Breast epithelium (tissue), 4 donors: ENCODE results near the gene TEX26. TPM values are rescaled to one million over a fixed set of nuclear protein-coding genes. Genes with fewer than 3 reads are reported as not detected.

ENCODE experiments used
- DNase-seq, 2 donors: peaks; one replicate each; pipeline ENCODE4 v3.0.0-alpha.2; 2019; ENCODE audit warnings: low spot score in 2 of 2
- H3K27ac ChIP-seq, 2 donors: fragments of 200-600 bp; sonication (generic) in 1 of 2; one replicate each; pipeline ENCODE4 v1.5.1; 2016 to 2019; ENCODE audit warnings: mild to moderate bottlenecking in 1 of 2
- H3K27me3 ChIP-seq, 2 donors: fragments of 200-600 bp; sonication (generic) in 1 of 2; one replicate each; pipeline versions ENCODE4 v1.5.1 to v1.6.0; 2017 to 2019; ENCODE audit warnings: control low read depth in 1 of 2, mild to moderate bottlenecking in 1 of 2
- H3K36me3 ChIP-seq: fragments of 200-600 bp; one replicate; pipeline ENCODE4 v1.5.1; 2019
- H3K4me1 ChIP-seq, 2 donors: fragments of 200-600 bp; sonication (generic); one replicate each; pipeline ENCODE4 v1.5.1; 2016 to 2019; ENCODE audit warnings: control low read depth in 1 of 2
- H3K4me3 ChIP-seq, 3 donors: fragments of 200-600 bp; sonication (generic); 1 replicate in 2 of 3; 2 replicates in 1 of 3; pipeline ENCODE4 v1.5.1; 2016 to 2019; ENCODE audit warnings: mild to moderate bottlenecking in 3 of 3, moderate library complexity in 2 of 3
- H3K9me3 ChIP-seq, 2 donors: fragments of 200-600 bp; sonication (generic) in 1 of 2; one replicate each; pipeline ENCODE4 v1.5.1; 2016 to 2019; ENCODE audit warnings: control low read depth in 1 of 2
- CTCF ChIP-seq, 3 donors: fragments of 450-650 bp; IDR thresholded peaks; one replicate each; pipeline ENCODE4 v1.5.1; 2016 to 2017; ENCODE audit warnings: antibody characterized with exemption in 3 of 3, mild to moderate bottlenecking in 3 of 3, moderate library complexity in 3 of 3
- POLR2A ChIP-seq: fragments of 450-650 bp; IDR thresholded peaks from one replicate; pipeline ENCODE4 v1.6.1; 2016; ENCODE audit warnings: antibody characterized with exemption, mild to moderate bottlenecking, moderate library complexity
- POLR2AphosphoS5 ChIP-seq, 3 donors: sonication (generic); formaldehyde crosslinking; IDR thresholded peaks; one replicate each; pipeline ENCODE4 v1.6.1; 2017; ENCODE audit warnings: antibody characterized with exemption in 3 of 3
- intact Hi-C: fragments of 100-400 bp; cut with DNase I; formaldehyde crosslinking; loops from one replicate; pipeline ENCODE4 v1.15.1; 2023; ENCODE audit warnings: low total_unique reads
- total RNA-seq, 3 donors: library from RNA; depleted of rRNA; stranded (reverse); fragments of >200 nt; gene quantifications; one replicate each; pipeline ENCODE4 v1.1.0, GENCODE V29; 2016

Gene TEX26
- total RNA-seq, 3 donors from 2014 or later = 0.48 to 0.59 TPM; not detected in 1

GRCh38 chr13:30916991-30917390 is 15.5 kb upstream of the TEX26 start:
- Histone ChIP-seq H3K36me3 (no peaks in the 10 kb centered on the region), H3K4me1 (peaks cover 0 to 4% of the 10 kb centered on the region in 2 donors), H3K9me3 (no peaks in the 10 kb centered on the region), H3K4me3 (no peak overlapping the region), H3K27ac (no peak overlapping the region), H3K27me3 (no peaks in the 10 kb centered on the region)
- intact Hi-C loops = no loop called here
- TF ChIP-seq POLR2AphosphoS5 (IDR thresholded peaks at IDR 0.05) (no peak), CTCF (IDR thresholded peaks at IDR 0.05) (no peak), POLR2A (no peak)
- no peak for DNase-seq

- H3K27me3 ChIP-seq = no peaks in the 10 kb centered on the region
Measured at GRCh38 chr13:30918662-30919405, 13.6 kb upstream of the TEX26 start.

GRCh38 chr13:30920162-30920909 is 12.1 kb upstream of the TEX26 start:
- TF ChIP-seq POLR2AphosphoS5 (IDR thresholded peaks at IDR 0.05) (no peak), POLR2A (no peak)

More at GRCh38 chr13:30918662-30919405, 13.6 kb upstream of the TEX26 start:
- H3K27ac ChIP-seq = no peak overlapping the region
- no peaks in the 10 kb centered on the region for H3K9me3 ChIP-seq
- TF ChIP-seq POLR2A = no peak
- TF ChIP-seq POLR2AphosphoS5 (IDR thresholded peaks at IDR 0.05) = no peak
- no peak for TF ChIP-seq CTCF (IDR thresholded peaks at IDR 0.05)
- H3K36me3 ChIP-seq = no peaks in the 10 kb centered on the region
- H3K4me3 ChIP-seq = no peak overlapping the region
- intact Hi-C loops = no loop called here
- H3K4me1 ChIP-seq = peaks cover 0 to 4% of the 10 kb centered on the region in 2 donors
- no peak for DNase-seq

GRCh38 chr13:30923418-30923817 is 9.0 kb upstream of the TEX26 start:
- Histone ChIP-seq H3K4me3 (no peak overlapping the region), H3K36me3 (no peaks in the 10 kb centered on the region), H3K9me3 (no peaks in the 10 kb centered on the region), H3K27me3 (no peaks in the 10 kb centered on the region), H3K4me1 (no peaks in the 10 kb centered on the region), H3K27ac (no peak overlapping the region)
- intact Hi-C loops = no loop called here
- no peak for TF ChIP-seq POLR2A
- TF ChIP-seq CTCF (IDR thresholded peaks at IDR 0.05) = no peak
- DNase-seq = no peak

More at GRCh38 chr13:30920162-30920909, 12.1 kb upstream of the TEX26 start:
- no peaks in the 10 kb centered on the region for H3K9me3 ChIP-seq
- no peak overlapping the region for H3K27ac ChIP-seq
- intact Hi-C loops = no loop called here
- no peaks in the 10 kb centered on the region for H3K27me3 ChIP-seq
- DNase-seq = no peak
- H3K4me1 ChIP-seq = peaks cover 0 to 4% of the 10 kb centered on the region in 2 donors
- H3K36me3 ChIP-seq = no peaks in the 10 kb centered on the region
- no peak overlapping the region for H3K4me3 ChIP-seq

GRCh38 chr13:30924721-30925120 is 7.7 kb upstream of the TEX26 start:
- intact Hi-C loops = no loop called here
- Histone ChIP-seq H3K36me3 (no peaks in the 10 kb centered on the region), H3K4me1 (no peaks in the 10 kb centered on the region), H3K4me3 (no peak overlapping the region), H3K27ac (no peak overlapping the region), H3K27me3 (no peaks in the 10 kb centered on the region), H3K9me3 (no peaks in the 10 kb centered on the region)
- TF ChIP-seq CTCF (IDR thresholded peaks at IDR 0.05) (no peak), POLR2A (no peak), POLR2AphosphoS5 (IDR thresholded peaks at IDR 0.05) (no peak)
- no peak for DNase-seq
